ENCODE data around the gene TUBGCP6. TPM values are rescaled to one million over a fixed set of nuclear protein-coding genes. Genes with fewer than 3 reads are reported as not detected.

The TUBGCP6 gene
- total RNA-seq, 4 donors from 2014 or later: 51.5 to 163 (median 111) TPM

DNA sequence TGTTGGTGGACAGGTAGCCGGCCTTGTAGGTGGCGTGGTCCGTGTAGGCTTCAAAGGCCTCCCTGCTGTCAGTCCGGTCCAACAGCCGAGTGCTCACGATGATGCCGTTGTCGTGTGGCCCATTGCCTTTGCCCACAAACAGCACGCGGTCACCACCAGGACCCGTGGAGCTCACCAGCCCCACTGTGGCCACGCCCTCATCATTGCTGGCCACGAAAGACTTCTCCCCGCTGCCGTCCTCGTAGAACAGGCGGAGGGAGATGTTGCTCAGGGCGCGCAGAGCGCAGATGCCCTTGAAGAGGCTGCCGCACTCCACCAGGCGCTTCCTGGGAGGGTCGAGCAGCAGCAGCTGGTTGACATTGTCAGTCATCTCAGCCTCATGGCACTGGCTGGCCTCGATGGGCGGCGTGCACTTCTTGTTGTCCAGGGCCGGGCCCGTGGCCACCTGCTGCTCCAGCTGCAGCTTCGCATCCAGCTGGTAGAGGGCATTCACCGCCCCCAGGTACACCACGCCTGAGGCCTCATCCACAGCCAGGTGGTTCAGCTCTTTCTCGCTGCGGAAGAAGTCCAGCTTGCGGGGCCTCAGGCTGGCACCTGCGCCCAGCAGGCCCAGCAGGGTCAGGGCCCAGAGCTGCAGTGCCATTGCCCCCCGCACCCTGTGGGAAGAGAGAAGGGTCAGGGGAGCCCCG is 45.3 kb upstream of the TUBGCP6 start:
- peaks cover 0 to 68% (median 0%) of the 10 kb centered on the region in 3 donors for H3K36me3 ChIP-seq
- peaks cover 4 to 35% (median 26%) of the 10 kb centered on the region in 4 donors for H3K4me1 ChIP-seq
- H3K9me3 ChIP-seq: no peaks in the 10 kb centered on the region
- no peak overlapping the region for H3K27ac ChIP-seq
- TF ChIP-seq POLR2A (IDR thresholded peaks at IDR 0.05): no peak
- TF ChIP-seq, protein P1, sequence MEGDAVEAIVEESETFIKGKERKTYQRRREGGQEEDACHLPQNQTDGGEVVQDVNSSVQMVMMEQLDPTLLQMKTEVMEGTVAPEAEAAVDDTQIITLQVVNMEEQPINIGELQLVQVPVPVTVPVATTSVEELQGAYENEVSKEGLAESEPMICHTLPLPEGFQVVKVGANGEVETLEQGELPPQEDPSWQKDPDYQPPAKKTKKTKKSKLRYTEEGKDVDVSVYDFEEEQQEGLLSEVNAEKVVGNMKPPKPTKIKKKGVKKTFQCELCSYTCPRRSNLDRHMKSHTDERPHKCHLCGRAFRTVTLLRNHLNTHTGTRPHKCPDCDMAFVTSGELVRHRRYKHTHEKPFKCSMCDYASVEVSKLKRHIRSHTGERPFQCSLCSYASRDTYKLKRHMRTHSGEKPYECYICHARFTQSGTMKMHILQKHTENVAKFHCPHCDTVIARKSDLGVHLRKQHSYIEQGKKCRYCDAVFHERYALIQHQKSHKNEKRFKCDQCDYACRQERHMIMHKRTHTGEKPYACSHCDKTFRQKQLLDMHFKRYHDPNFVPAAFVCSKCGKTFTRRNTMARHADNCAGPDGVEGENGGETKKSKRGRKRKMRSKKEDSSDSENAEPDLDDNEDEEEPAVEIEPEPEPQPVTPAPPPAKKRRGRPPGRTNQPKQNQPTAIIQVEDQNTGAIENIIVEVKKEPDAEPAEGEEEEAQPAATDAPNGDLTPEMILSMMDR (IDR thresholded peaks at IDR 0.05): no peak
- DNase-seq: no peak
- H3K27me3 ChIP-seq: no peaks in the 10 kb centered on the region
- no peak overlapping the region for H3K4me3 ChIP-seq

DNA sequence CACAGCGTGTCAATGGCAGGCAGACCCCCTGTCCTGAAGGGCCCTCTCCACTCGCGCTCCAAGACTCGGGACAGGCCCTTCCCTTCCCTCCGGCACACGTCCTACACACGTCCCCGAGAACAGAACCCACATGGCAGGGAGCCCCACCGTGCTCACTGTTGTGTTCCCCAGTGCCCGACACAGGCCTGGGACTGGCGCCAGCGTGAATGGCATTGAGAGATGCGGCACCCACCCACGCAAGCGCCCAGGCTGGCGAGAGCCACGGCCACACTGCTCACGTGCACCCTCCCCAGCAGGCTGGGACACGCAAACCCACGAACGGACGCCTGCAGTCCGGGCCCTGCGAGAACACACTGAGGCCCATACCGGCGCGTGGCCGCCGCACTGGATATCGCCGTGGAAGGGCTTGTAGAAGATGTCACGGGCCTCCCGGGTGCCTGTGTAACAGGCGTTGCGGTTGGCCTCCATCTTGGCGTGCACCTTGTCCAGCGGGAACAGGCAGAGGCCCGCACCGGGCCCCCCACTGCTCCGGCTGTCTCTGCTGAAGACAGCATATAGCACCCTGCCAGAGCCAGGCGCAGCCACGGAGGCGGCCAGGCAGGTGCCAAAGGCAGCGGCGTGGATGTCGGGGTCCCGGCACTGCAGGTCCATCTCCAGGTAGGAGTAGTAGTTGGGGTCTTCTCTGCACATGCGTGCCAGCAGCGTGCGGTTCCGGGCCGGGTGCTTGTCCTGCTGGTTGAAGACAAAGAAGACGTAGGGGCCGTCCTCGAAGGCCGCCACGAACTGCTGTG is 44.5 kb upstream of the TUBGCP6 start:
- Histone ChIP-seq H3K27ac (no peak overlapping the region), H3K36me3 (peaks cover 0 to 74% (median 0%) of the 10 kb centered on the region in 3 donors), H3K4me3 (no peak overlapping the region), H3K9me3 (no peaks in the 10 kb centered on the region), H3K4me1 (peaks cover 3 to 32% (median 20%) of the 10 kb centered on the region in 4 donors), H3K27me3 (no peaks in the 10 kb centered on the region)
- no peak for DNase-seq
- no peak for TF ChIP-seq POLR2A (IDR thresholded peaks at IDR 0.05)
- TF ChIP-seq, protein P1 (IDR thresholded peaks at IDR 0.05): no peak

DNA sequence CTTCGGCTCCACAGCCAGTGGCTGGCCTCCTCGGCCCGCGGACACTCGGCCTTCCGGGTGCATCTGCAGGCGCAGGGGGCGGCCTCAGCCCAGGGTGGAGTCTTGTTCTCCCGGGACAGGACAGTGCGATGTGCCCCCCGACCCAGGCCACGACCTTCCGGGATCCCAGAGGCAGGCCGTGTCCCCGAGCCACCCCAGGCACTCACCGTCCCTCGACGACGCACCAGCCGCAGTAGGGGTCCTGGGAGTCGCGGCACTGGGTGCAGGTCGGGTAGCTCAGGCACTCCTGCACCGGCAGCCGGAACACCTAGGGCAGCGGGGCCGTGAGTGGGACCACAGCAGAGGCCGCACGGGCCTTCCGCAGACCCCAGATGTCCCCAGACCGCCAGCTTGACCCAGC is 42.9 kb upstream of the TUBGCP6 start:
- Histone ChIP-seq H3K27ac (no peak overlapping the region), H3K4me1 (peaks cover 0 to 16% (median 6%) of the 10 kb centered on the region in 4 donors), H3K4me3 (no peak overlapping the region), H3K27me3 (no peaks in the 10 kb centered on the region), H3K9me3 (no peaks in the 10 kb centered on the region), H3K36me3 (peaks cover 0 to 90% (median 0%) of the 10 kb centered on the region in 3 donors)
- TF ChIP-seq, protein P1 (IDR thresholded peaks at IDR 0.05): no peak
- no peak for TF ChIP-seq POLR2A (IDR thresholded peaks at IDR 0.05)
- DNase-seq: no peak

DNA sequence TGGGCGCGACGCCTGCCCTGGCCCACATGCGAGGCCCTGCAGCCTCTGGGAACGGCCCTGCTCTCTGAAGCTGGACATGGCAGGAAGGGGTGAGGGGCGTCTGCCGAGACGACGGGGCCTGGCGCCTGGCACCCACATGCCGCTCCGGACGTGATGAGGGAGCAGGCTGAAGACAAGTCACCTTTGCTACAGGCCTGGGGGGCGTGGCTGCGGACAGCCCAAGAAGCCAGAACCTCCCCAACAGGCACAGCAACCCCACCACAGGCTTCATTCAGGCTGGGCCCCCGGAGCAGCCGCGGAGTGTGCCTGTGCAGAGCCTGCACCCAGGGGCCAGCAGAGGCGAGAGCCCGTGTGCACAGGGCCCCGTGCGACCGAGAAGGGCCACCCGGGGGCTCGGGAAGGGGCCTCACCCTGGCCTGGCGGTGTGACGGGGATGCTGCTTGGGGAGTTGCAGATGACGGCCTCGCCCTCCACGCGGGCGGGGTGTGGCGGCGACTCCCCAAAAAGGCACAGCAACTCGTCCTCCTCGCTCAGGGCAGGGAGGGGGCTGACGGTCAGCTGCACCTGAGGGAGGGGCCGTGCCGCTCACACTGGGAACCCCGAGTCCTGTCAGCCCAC is 42.0 kb upstream of the TUBGCP6 start:
- H3K4me1 ChIP-seq: peaks cover 0 to 8% (median 4%) of the 10 kb centered on the region in 4 donors
- TF ChIP-seq, protein P1 (IDR thresholded peaks at IDR 0.05): no peak
- no peak for TF ChIP-seq POLR2A (IDR thresholded peaks at IDR 0.05)
- no peak overlapping the region for H3K27ac ChIP-seq
- no peak overlapping the region for H3K4me3 ChIP-seq
- H3K27me3 ChIP-seq: no peaks in the 10 kb centered on the region
- no peaks in the 10 kb centered on the region for H3K9me3 ChIP-seq
- no peak for DNase-seq
- peaks cover 0 to 94% (median 0%) of the 10 kb centered on the region in 3 donors for H3K36me3 ChIP-seq

DNA sequence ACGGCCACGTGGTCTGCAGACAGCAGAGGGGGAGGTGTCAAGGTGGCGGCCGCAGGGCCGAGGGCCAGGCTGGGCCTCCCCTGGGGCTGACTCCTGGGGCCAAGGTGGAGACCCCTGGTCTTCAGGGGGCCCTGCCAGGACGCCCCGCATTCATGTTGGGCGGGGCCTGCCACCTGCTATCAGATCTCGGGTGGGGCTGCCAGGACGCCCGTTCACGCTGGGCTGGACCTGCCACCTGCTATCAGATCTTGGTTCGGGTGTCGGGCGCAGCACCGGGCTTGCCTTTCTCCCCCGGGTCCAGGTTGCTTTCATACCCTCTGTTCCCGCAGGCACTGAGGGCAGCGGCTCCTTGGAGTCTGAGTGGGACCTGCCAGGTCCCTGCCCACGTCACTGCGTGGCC is 41.5 kb upstream of the TUBGCP6 start:
- no peak overlapping the region for H3K4me3 ChIP-seq
- no peaks in the 10 kb centered on the region for H3K9me3 ChIP-seq
- no peak for DNase-seq
- H3K27me3 ChIP-seq: no peaks in the 10 kb centered on the region
- no peak overlapping the region for H3K27ac ChIP-seq
- peaks cover 0 to 8% (median under 1%) of the 10 kb centered on the region in 4 donors for H3K4me1 ChIP-seq
- TF ChIP-seq, protein P1 (IDR thresholded peaks at IDR 0.05): no peak
- no peak for TF ChIP-seq POLR2A (IDR thresholded peaks at IDR 0.05)
- peaks cover 0 to 94% (median 0%) of the 10 kb centered on the region in 3 donors for H3K36me3 ChIP-seq
